ENCODE results near the gene KCTD16.

GRCh38 chr5:144328980-144329379 is 158.3 kb downstream of the KCTD16 start:
- TF ChIP-seq USF1 (IDR thresholded peaks at IDR 0.05; ENCODE audit: borderline replicate concordance, low read depth) = no peak
- TF ChIP-seq RAD21 (IDR thresholded peaks at IDR 0.05; ENCODE audit: low read length) = no peak
- no peak for TF ChIP-seq SMC3 (IDR thresholded peaks at IDR 0.05; ENCODE audit: low read depth, low read length)
- TF ChIP-seq MAX (IDR thresholded peaks at IDR 0.05; ENCODE audit: low read depth) = no peak
- no peak for TF ChIP-seq CTCF (IDR thresholded peaks at IDR 0.05)
- no peak for TF ChIP-seq YY1 (IDR thresholded peaks at IDR 0.05; ENCODE audit: low read depth)
- no peak for TF ChIP-seq TEAD4 (IDR thresholded peaks at IDR 0.05; ENCODE audit: borderline replicate concordance, insufficient read depth)
- TF ChIP-seq TAF1 (IDR thresholded peaks at IDR 0.05; ENCODE audit: borderline replicate concordance, low read depth, low read length) = no peak
- no peak for TF ChIP-seq MXI1 (IDR thresholded peaks at IDR 0.05; ENCODE audit: low read depth, low read length)
- TF ChIP-seq GATA2 (CRISPR knock-in tag; IDR thresholded peaks at IDR 0.05) = no peak
- TF ChIP-seq RFX5 (IDR thresholded peaks at IDR 0.05; ENCODE audit: low read length) = no peak
- TF ChIP-seq CHD2 (IDR thresholded peaks at IDR 0.05; ENCODE audit: low read length, partially characterized antibody) = no peak
- TF ChIP-seq JUND (IDR thresholded peaks at IDR 0.05) = no peak

All from SK-N-SH (cell line).